SK-N-MC (cell line): ENCODE results near the gene TSPAN19.

Experiments used
- EZH2 ChIP-seq: fragments of 200-600 bp; sonication (generic); IDR thresholded peaks from one replicate; pipeline ENCODE4 v1.6.1; 2017; ENCODE audit warnings: antibody characterized with exemption
- POLR2AphosphoS5 ChIP-seq: IDR thresholded peaks from 2 replicates; pipeline ENCODE4 v1.6.1; 2012; ENCODE audit warnings: mild to moderate bottlenecking, low read depth, low read length, borderline replicate concordance

GRCh38 chr12:85043829-85044228, 7.8 kb upstream of the TSPAN19 start:
- TF ChIP-seq EZH2 (no peak), POLR2AphosphoS5 (no peak)
